Inflammatory macrophage treated with lipopolysaccharide for 1 hour (primary cell): ENCODE data around the gene LONRF2.
"Not testable (repeated sequence)": the region's sequence is repeated elsewhere in the genome, so short reads cannot be mapped to it uniquely, and the experiment has no call there.

ENCODE experiments used
- DNase-seq, 2 donors: peaks; one replicate each; pipeline ENCODE4 v3.0.0-alpha.2; 2020 to 2022

The LONRF2 gene

GRCh38 chr2:100321866-100322820 is at the start of gene LONRF2:
Gene LONRF2 (minus strand): TSS chr2:100322501. CDS start chr2:100322093, 408 bp downstream.
- DNase-seq: peak in 1 of 2 donors; percentile 1

- DNase-seq: no peak
Observed at GRCh38 chr2:100367163-100367562, 44.9 kb upstream of the LONRF2 start.

GRCh38 chr2:100365434-100365833 is 43.1 kb upstream of the LONRF2 start:
- DNase-seq: no peak

- not testable (repeated sequence) for DNase-seq
Observed at GRCh38 chr2:100362269-100362668, 40.0 kb upstream of the LONRF2 start.

- no peak for DNase-seq
Observed at GRCh38 chr2:100359576-100359975, 37.3 kb upstream of the LONRF2 start.

- no peak for DNase-seq
Observed at GRCh38 chr2:100358554-100358953, 36.3 kb upstream of the LONRF2 start.

- no peak for DNase-seq
Observed at GRCh38 chr2:100352521-100352920, 30.2 kb upstream of the LONRF2 start.

GRCh38 chr2:100350661-100351185 is 28.4 kb upstream of the LONRF2 start:
- DNase-seq: no peak

- not testable (repeated sequence) for DNase-seq
Observed at GRCh38 chr2:100345144-100345543, 22.8 kb upstream of the LONRF2 start.

GRCh38 chr2:100344433-100344832 is 22.1 kb upstream of the LONRF2 start:
- no peak for DNase-seq

GRCh38 chr2:100342466-100342865 is 20.2 kb upstream of the LONRF2 start:
- DNase-seq: not testable (repeated sequence)

- DNase-seq: no peak
Observed at GRCh38 chr2:100339823-100340222, 17.5 kb upstream of the LONRF2 start.

GRCh38 chr2:100334929-100335328 is 12.6 kb upstream of the LONRF2 start:
- DNase-seq: peak; percentile 7 to 12

- no peak for DNase-seq
Observed at GRCh38 chr2:100327742-100328141, 5.4 kb upstream of the LONRF2 start.

- no peak for DNase-seq
Observed at GRCh38 chr2:100321179-100321865, 979 bp downstream of the LONRF2 start.

GRCh38 chr2:100320547-100321178 is 1.6 kb downstream of the LONRF2 start:
- DNase-seq: no peak

GRCh38 chr2:100317634-100318033 is 4.7 kb downstream of the LONRF2 start:
- DNase-seq: no peak

GRCh38 chr2:100309973-100310719 is 12.2 kb downstream of the LONRF2 start:
- DNase-seq: no peak

GRCh38 chr2:100309311-100309710 is 13.0 kb downstream of the LONRF2 start:
- DNase-seq: no peak

GRCh38 chr2:100303744-100304143 is 18.6 kb downstream of the LONRF2 start:
- DNase-seq: no peak

- DNase-seq: no peak
Observed at GRCh38 chr2:100302585-100302892, 19.8 kb downstream of the LONRF2 start.

GRCh38 chr2:100301881-100302584 is 20.3 kb downstream of the LONRF2 start:
- no peak for DNase-seq
